ENCODE measurements around the gene BAG5.
"Not testable (repeated sequence)": the region's sequence is repeated elsewhere in the genome, so short reads cannot be mapped to it uniquely, and the experiment has no call there.

Gene BAG5

DNA sequence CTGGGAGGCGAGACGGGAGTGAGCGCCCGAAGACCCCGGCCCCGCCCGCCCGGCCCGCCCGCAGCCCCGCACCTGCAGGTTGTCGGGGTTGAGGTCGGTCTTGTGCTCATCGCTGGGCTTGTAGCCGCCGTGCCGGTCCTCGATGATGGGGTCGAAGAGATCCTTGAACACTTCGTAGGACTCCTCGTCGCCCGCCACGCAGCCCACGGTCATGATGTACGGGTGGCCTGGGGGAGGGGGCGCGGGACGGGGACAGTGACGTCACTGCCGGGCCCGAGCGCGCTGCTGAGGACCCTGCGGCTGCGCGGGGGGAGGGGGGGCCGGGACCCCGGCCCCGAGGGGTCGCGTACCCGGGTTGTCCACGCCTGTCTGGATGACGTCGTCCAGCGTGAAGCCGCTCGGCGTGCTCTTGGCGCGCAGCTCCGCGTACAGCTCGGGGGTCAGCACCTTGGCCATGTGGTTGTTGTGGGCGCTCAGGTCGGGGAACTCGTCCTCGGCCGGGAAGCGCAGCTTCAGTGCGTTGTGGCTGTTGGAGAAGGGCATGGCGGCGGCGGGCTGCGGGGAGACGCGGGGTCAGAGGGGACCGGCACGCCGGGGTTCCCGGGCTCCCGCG lies 40.4 kb downstream of the BAG5 start:
- peak in 1 of 2 experiments; percentile 22 for DNase-seq

DNA sequence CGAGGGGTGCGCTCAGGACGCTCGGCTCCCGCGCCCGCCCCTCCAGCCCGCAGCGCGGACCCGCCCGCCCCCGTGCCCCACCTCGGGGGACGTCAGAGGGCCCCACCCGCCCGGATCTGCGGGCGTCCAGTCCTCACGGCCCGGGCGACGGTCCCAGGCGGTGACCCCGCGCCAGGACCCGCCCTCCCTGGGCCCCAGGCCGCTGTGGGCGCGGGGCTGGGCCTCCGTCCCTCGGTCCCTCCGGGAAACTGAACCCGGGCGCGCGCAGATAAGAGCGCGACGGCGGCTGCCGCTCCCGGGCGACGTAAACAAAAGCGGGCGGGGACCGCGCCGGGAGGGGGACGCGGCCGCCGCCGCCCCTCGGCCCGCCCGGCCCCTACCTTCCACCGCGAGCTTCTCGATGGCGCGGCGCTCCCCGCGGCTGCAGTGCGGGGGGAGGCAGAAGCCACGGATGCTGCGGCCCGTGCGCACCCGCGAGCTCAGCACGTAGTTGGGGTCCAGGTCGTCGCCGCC lies 41.0 kb downstream of the BAG5 start:
- DNase-seq = no peak

GRCh38 chr14:103520657-103521437 lies 41.6 kb downstream of the BAG5 start:
- peak; percentile 63 to 76 for DNase-seq

- DNase-seq = no peak
Observed at GRCh38 chr14:103520269-103520656, 42.2 kb downstream of the BAG5 start.

DNA sequence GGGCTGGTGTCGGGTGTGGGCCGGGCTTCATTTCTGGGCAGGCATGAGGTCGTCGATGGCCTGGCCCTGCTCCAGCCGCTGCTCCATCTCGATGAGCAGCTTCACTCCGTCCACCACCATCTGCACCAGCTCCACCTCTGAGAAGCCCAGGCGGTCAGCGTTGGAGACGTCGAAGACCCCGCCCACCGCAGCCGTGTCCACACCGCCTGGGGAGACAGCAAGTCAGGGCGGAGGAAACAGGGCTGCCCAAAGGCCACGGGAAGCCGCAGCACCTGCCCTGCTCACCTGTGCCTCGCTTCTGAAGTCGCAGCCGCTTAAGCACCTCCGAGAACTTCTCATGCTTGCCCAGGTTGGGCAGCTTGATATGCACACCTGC lies 42.6 kb downstream of the BAG5 start:
- no peak for DNase-seq

DNA sequence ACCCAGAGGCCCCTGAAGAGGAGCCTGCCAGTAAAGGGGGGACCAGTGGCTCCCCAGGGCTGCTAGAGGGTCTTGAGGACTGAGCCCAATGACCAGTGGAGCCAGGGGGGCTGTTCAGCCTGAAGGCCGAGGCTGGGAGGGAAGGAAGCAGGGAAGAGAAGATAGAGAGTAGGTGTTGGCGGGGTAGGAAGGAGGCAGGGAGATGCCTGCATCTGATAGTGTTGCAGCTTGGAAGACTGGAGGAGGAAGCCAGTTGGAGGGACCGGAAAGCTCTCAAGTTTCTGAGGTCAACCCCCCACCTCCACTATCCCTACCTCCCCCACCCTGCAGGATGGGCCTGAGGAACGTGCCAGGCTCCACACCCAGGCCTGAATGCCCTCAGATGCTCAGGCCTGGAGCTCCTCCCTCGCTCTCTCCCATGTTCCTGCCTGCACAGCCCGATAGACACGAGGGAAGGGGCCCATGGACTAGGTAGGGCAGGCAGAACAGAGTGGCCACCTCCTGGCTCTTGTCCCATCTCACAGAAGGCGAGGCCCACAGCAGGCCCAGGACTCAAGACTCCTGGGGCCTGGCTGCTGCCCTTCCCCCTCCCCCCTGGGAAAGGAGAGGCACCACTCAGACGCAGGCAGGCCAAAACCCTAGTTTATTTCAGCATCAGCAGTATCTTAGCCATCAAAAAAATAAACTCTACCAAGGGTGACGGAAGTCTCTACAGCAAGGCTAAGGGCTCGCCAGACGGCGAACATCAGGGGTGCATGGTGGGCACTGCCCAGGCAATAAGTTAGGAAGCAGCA lies 43.2 kb downstream of the BAG5 start:
- peak in 1 of 2 experiments; percentile 44 for DNase-seq

DNA sequence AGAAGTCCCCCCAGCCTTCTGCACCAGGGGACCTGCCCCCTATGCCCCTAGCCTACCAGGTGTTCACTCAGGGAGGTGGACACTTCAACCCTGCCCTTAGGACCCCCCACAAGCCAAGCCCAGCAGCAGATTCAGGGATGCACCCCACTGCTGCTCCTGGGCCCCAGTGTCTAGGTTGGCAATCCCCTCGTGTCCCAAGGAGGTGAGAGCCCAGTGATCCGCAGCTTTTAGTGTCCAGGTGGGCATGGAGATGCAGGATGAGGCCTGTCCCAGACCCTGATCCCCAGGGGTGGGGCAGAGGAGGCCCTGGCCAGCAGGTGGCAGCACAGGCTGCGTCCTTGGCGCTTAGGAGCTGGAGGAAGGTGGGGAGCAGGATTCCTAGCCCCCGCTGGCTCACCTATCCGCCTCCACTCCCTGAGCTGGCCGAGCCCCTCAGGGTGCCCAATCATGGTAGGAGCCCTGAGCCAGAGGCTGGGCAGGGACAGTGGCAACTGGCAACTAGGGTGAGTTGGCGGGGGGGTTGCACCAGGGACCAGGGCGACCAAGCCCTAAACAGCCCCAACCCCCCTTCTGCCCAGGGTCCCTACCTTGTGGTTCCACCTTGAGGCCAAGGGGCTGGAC lies 43.9 kb downstream of the BAG5 start:
- DNase-seq = peak in 1 of 2 experiments; percentile 25

- DNase-seq = no peak
Observed at GRCh38 chr14:103517721-103518421, 44.6 kb downstream of the BAG5 start.

DNA sequence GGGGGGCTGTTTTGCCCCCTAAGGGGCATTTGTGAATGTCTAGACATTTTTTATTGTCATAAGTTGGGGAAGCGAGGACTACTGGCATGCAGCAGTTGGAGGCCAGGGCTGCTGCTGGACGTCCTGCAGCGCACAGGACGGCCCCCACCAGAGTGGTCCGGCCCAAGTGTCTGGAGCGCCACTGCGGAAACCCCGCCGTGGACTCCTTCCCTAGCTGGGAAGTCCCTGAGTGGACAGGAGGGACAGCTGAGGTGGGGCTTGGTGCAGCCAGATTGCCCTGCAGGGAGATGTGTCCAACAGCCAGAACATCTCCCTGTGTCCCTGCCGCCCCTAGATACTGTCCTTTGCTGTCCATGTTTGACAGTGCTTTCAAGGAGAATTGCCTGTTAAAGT lies 45.3 kb downstream of the BAG5 start:
- DNase-seq = no peak

GRCh38 chr14:103516426-103517173 lies 45.9 kb downstream of the BAG5 start:
- no peak for DNase-seq

- DNase-seq = no peak
Observed at GRCh38 chr14:103514596-103515421, 47.6 kb downstream of the BAG5 start.

DNA sequence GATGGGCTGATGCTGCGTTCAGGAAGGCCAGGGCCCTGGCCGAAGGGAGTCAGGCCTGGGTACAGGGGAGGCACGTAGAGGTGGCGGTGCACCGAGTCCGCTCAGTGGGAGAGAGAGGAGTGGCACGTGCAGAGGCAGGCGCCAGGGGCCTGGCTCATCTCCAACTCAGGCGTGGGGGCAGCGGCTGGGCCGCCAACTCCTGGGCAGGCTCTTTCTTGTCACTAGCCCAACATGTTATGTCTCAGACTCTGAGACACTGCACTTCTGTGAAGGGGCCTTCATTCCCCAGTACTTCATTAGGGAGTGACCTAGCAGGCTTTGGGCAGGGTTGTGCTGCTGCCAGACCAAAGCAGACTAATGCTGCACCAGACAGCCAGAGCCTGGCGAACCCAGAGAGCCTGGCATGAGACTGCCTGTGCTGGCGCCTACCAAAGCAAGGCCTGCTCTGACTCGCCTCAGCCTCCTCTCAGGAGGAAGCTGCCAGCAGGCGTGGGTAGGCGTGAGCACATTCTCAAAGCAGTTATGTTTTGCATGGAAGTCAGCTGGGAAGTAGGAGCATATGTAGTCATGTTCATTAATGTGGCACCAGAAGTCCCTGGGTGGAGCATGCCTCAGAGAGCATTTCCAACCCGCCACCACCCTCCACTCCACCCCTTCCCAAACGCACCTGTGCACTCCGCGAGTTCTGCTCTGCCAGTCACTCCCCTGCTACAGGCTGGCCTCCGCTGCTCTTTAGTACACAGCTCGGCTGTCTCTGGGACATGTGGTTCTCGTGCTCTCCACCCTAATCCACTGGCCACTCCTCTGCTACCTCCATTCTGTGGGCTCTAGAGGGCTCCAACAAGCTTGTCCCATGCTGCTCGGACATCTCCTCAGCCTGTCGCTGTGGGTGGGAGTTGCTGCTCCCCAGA lies 49.5 kb downstream of the BAG5 start:
- DNase-seq = no peak

GRCh38 chr14:103512180-103512579 lies 50.3 kb downstream of the BAG5 start:
- not testable (repeated sequence) for DNase-seq

DNA sequence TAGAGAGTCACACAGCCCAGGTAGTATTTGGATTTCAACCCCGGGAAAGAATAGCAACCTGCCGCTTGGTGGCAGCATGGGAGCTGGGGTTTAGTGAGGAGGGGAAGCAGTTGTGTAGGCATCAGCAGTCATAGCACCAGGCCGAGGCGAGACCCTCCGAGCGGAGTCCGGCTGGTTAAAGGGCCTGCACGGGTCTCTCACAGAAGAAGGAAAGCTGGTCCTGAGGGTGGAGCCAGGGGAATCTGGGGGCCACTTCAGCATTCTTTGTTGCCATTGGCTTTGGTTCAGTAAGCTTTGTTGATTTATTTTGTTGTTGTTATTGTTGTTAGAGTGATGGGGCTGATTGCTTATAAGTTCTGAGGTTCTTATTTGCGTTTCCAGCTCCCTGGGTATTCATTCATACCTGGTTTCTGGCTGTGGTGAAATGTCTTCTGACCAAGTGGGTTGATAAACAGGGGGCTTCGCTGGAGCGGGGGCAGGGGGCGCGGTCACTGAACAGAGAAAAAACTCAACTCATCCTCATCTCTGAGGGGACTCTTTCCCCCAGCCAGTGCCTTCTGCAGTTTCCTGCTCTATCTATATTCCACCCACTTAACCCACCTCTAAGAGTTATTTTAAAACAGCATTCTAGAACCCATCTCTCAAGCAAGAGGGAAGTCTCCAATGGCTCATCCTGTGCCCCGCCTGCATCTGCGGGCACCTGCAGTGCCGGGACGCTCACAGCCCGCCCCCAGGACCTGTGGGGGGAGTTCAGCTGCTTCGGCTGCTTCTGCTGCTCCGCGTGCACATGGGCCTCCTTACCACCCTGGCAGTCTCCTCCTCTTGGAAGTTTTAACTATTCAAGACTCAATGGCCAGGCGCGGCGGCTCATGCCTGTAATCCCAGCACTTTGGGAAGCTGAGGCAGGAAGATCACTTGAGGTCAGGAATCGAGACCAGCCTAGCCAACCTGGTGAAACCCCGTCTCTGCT lies 51.4 kb downstream of the BAG5 start:
- no peak for DNase-seq

- no peak for DNase-seq
Observed at GRCh38 chr14:103509864-103510723, 52.4 kb downstream of the BAG5 start.

GRCh38 chr14:103508521-103509329 lies 53.7 kb downstream of the BAG5 start:
- no peak for DNase-seq

DNA sequence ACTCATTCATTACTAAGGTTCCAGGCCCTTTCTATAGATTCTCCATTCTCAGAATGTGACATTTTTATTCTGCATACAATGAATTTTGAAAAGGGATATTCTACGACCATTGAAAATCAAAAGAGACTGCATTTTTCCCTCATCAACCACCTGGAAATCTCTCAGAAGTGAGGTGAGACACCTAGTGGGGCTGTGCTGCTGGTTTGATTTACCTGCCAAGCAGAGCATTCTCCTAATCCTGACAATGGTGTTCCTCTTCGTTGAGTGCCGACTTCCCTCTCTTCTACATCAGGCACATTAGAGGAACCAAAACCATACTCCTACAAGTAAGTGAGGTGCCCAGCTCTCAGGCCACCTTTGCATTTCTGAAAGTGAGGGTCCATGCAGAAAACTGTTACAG lies 54.7 kb downstream of the BAG5 start:
- DNase-seq = no peak
